HG02840 (cell line): ENCODE data around the gene CLCA1.

ENCODE experiments used
- ATAC-seq: cut with Tn5 transposase; IDR thresholded peaks from one replicate; pipeline ENCODE4 v1.9.1; 2021; ENCODE audit warnings: mild to moderate bottlenecking, moderate library complexity, moderate number of reproducible peaks; ENCODE audit not compliant: unreplicated experiment, low FRiP score

Gene CLCA1

GRCh38 chr1:86461482-86461881, 7.2 kb upstream of the CLCA1 start:
- ATAC-seq = no peak

- no peak for ATAC-seq
Observed at GRCh38 chr1:86464819-86465218, 3.9 kb upstream of the CLCA1 start.

GRCh38 chr1:86466109-86466844, 2.5 kb upstream of the CLCA1 start:
- no peak for ATAC-seq

- ATAC-seq = no peak
Observed at GRCh38 chr1:86466986-86467385, 1.7 kb upstream of the CLCA1 start.

GRCh38 chr1:86470859-86471258, 2.1 kb downstream of the CLCA1 start:
- no peak for ATAC-seq

- no peak for ATAC-seq
Observed at GRCh38 chr1:86471291-86471690, 2.6 kb downstream of the CLCA1 start.

GRCh38 chr1:86472152-86472551, 3.4 kb downstream of the CLCA1 start:
- ATAC-seq = no peak

- ATAC-seq = no peak
Observed at GRCh38 chr1:86472767-86473166, 4.0 kb downstream of the CLCA1 start.

GRCh38 chr1:86477256-86477655, 8.5 kb downstream of the CLCA1 start:
- ATAC-seq = no peak

- ATAC-seq = no peak
Observed at GRCh38 chr1:86477682-86478081, 9.0 kb downstream of the CLCA1 start.

GRCh38 chr1:86478416-86479156, 9.9 kb downstream of the CLCA1 start:
- ATAC-seq = no peak

- ATAC-seq = no peak
Observed at GRCh38 chr1:86481966-86482365, 13.2 kb downstream of the CLCA1 start.

GRCh38 chr1:86487131-86487810, 18.5 kb downstream of the CLCA1 start:
- no peak for ATAC-seq

- no peak for ATAC-seq
Observed at GRCh38 chr1:86487811-86488141, 19.0 kb downstream of the CLCA1 start.

- no peak for ATAC-seq
Observed at GRCh38 chr1:86489242-86489878, 20.6 kb downstream of the CLCA1 start.

- ATAC-seq = no peak
Observed at GRCh38 chr1:86491171-86491950, 22.6 kb downstream of the CLCA1 start.

- no peak for ATAC-seq
Observed at GRCh38 chr1:86498281-86498680, 29.6 kb downstream of the CLCA1 start.

GRCh38 chr1:86499987-86500593, 31.4 kb downstream of the CLCA1 start:
- no peak for ATAC-seq

GRCh38 chr1:86500714-86501113, 32.0 kb downstream of the CLCA1 start:
- ATAC-seq = no peak

GRCh38 chr1:86502125-86502646, 33.5 kb downstream of the CLCA1 start:
- ATAC-seq = peak; percentile 57
